GM23338 (cell line): ENCODE results near the gene KIAA0232. TPM values are rescaled to one million over a fixed set of nuclear protein-coding genes. Genes with fewer than 3 reads are reported as not detected.

Source experiments
- polyA plus RNA-seq: library from polyadenylated mRNA; unstranded; fragments of >200 nt; fragmentation: Nextera tagmentation; extraction: Ambion mirVana; gene quantifications from 2 replicates; pipeline ENCODE4 v1.2.1, GENCODE V29; 2016
- total RNA-seq: library from RNA; depleted of rRNA; stranded (reverse); fragments of >200 nt; shearing (Covaris generic); gene quantifications from 2 replicates; pipeline ENCODE4 v1.2.3, GENCODE V29; 2014; rRNA removed

The KIAA0232 gene
- total and polyA plus RNA-seq, 2 experiments from 2014 or later: 14.3 to 34.9 TPM

Other genes starting within 250 kb of the KIAA0232 start
- gene MAN2B2, start 207.5 kb upstream of the KIAA0232 start, total RNA-seq: 6.9 and 7.1 TPM in 2 replicates
- 1.6 and 2.1 TPM in 2 replicates for gene MAN2B2, start 207.5 kb upstream of the KIAA0232 start, polyA plus RNA-seq
- 154 and 168 TPM in 2 replicates for gene MRFAP1, start 142.0 kb upstream of the KIAA0232 start, total RNA-seq
- gene MRFAP1, start 142.0 kb upstream of the KIAA0232 start, polyA plus RNA-seq: 272 and 288 TPM in 2 replicates
- gene S100P, start 88.8 kb upstream of the KIAA0232 start, total RNA-seq: 0.43 TPM in 1 of 2 replicates, not detected in the other
- 0.32 TPM in 1 of 2 replicates, not detected in the other for gene S100P, start 88.8 kb upstream of the KIAA0232 start, polyA plus RNA-seq
- gene MRFAP1L1, start 72.9 kb upstream of the KIAA0232 start, total RNA-seq: 58.2 and 61.6 TPM in 2 replicates
- 63.4 and 73.8 TPM in 2 replicates for gene MRFAP1L1, start 72.9 kb upstream of the KIAA0232 start, polyA plus RNA-seq
- gene BLOC1S4, start 66.6 kb upstream of the KIAA0232 start, total RNA-seq: 33.7 and 35.2 TPM in 2 replicates
- 23.9 and 26.5 TPM in 2 replicates for gene BLOC1S4, start 66.6 kb upstream of the KIAA0232 start, polyA plus RNA-seq
- 59.7 and 66.3 TPM in 2 replicates for gene TBC1D14, start 127.1 kb downstream of the KIAA0232 start, total RNA-seq
- gene TBC1D14, start 127.1 kb downstream of the KIAA0232 start, polyA plus RNA-seq: 15.8 and 18.2 TPM in 2 replicates